ENCODE measurements around the gene MICAL2. TPM values are rescaled to one million over a fixed set of nuclear protein-coding genes. Genes with fewer than 3 reads are reported as not detected.

Gene MICAL2
- total RNA-seq, 4 donors from 2014 or later, result 27.4 to 63.6 (median 51.9) TPM

- DNase-seq, result no peak
- no peaks in the 10 kb centered on the region for H3K9me3 ChIP-seq
- H3K36me3 ChIP-seq, result no peaks in the 10 kb centered on the region
- intact Hi-C loops (cut with DNase I), result no loop called here
- WGBS, 2 donors, result 70 to 83% methylated on average over 4 to 6 of the region's 6 CpGs
- H3K27ac ChIP-seq, result no peak overlapping the region
- H3K27me3 ChIP-seq, result no peaks in the 10 kb centered on the region
- no peak overlapping the region for H3K4me3 ChIP-seq (replicated peaks in 1 of 3)
- TF ChIP-seq POLR2A (IDR thresholded peaks at IDR 0.05) (no peak), CTCF (IDR thresholded peaks at IDR 0.05) (no peak)
- H3K4me1 ChIP-seq, result peaks cover 3 to 5% of the 10 kb centered on the region in 2 donors
Measured at GRCh38 chr11:12074529-12075195, 35.7 kb upstream of the MICAL2 start.

GRCh38 chr11:12075291-12075690, 35.1 kb upstream of the MICAL2 start:
- peaks cover 3 to 5% of the 10 kb centered on the region in 2 donors for H3K4me1 ChIP-seq
- no peaks in the 10 kb centered on the region for H3K27me3 ChIP-seq
- intact Hi-C loops (cut with DNase I), result no loop called here
- H3K27ac ChIP-seq, result peak overlapping the region in 1 of 3 donors; percentile 56
- no peak for TF ChIP-seq CTCF (IDR thresholded peaks at IDR 0.05)
- no peak for TF ChIP-seq POLR2A (IDR thresholded peaks at IDR 0.05)
- no peaks in the 10 kb centered on the region for H3K36me3 ChIP-seq
- no peaks in the 10 kb centered on the region for H3K9me3 ChIP-seq
- no peak for DNase-seq
- no peak overlapping the region for H3K4me3 ChIP-seq (replicated peaks in 1 of 3)
- WGBS, 2 donors, result 95 to 96% methylated on average over 3 of the region's 3 CpGs

- peak in 1 of 2 donors; percentile 46 for DNase-seq
- no peak overlapping the region for H3K4me3 ChIP-seq (replicated peaks in 1 of 3)
- H3K27me3 ChIP-seq, result no peaks in the 10 kb centered on the region
- no peaks in the 10 kb centered on the region for H3K9me3 ChIP-seq
- peak overlapping the region in 1 of 3 donors; percentile 56 for H3K27ac ChIP-seq
- H3K4me1 ChIP-seq, result peaks cover 3 to 5% of the 10 kb centered on the region in 2 donors
- 43 to 53% methylated on average over 14 to 15 of the region's 15 CpGs for WGBS, 2 donors
- H3K36me3 ChIP-seq, result no peaks in the 10 kb centered on the region
- intact Hi-C loops (cut with DNase I), result no loop called here
- no peak for TF ChIP-seq POLR2A (IDR thresholded peaks at IDR 0.05)
- TF ChIP-seq CTCF (IDR thresholded peaks at IDR 0.05), result no peak
Measured at GRCh38 chr11:12075822-12076821, 34.3 kb upstream of the MICAL2 start.

GRCh38 chr11:12076840-12077534, 33.4 kb upstream of the MICAL2 start:
- WGBS, 2 donors, result 63 to 67% methylated on average over 4 of the region's 4 CpGs
- no peaks in the 10 kb centered on the region for H3K9me3 ChIP-seq
- H3K36me3 ChIP-seq, result no peaks in the 10 kb centered on the region
- H3K4me3 ChIP-seq (replicated peaks in 1 of 3), result no peak overlapping the region
- peaks cover 3 to 5% of the 10 kb centered on the region in 2 donors for H3K4me1 ChIP-seq
- intact Hi-C loops (cut with DNase I), result no loop called here
- no peaks in the 10 kb centered on the region for H3K27me3 ChIP-seq
- H3K27ac ChIP-seq, result no peak overlapping the region
- no peak for DNase-seq
- TF ChIP-seq CTCF (IDR thresholded peaks at IDR 0.05), result no peak
- no peak for TF ChIP-seq POLR2A (IDR thresholded peaks at IDR 0.05)

Data from thyroid gland (tissue), 4 donors.